Measurements from ENCODE around the gene OBI1. TPM values are rescaled to one million over a fixed set of nuclear protein-coding genes. Genes with fewer than 3 reads are reported as not detected.

The OBI1 gene
- total and polyA plus RNA-seq, 2 donors (not counting 1 experiment from before 2014, with no cell fraction given) = 10.2 to 11.4 TPM

GRCh38 chr13:78674638-78675037, 15.7 kb upstream of the OBI1 start:
- H3K79me2 ChIP-seq (ENCODE audit: control insufficient read depth, insufficient read depth, low read length) = no peaks in the 10 kb centered on the region
- H3K4me3 ChIP-seq (replicated peaks in 1 of 4; ENCODE audit: control extremely low read depth in 1 of 4, insufficient read depth in 1 of 4, low read depth in 3 of 4, low read length in 4 of 4) = no peak overlapping the region
- H3K4me1 ChIP-seq (ENCODE audit: control insufficient read depth, extremely low read depth, insufficient read depth, low read length) = no peaks in the 10 kb centered on the region
- TF ChIP-seq EZH2 (IDR thresholded peaks at IDR 0.05; ENCODE audit: low read length, missing control alignments) = no peak
- TF ChIP-seq CTCF (conservative IDR thresholded peaks at IDR 0.05 in 1 of 2, IDR thresholded peaks at IDR 0.05 in 1 of 2; ENCODE audit: low read depth in 1 of 2, low read length in 2 of 2) = no peak
- H3K9ac ChIP-seq (ENCODE audit: insufficient read depth, low read length) = no peak overlapping the region
- H2AFZ ChIP-seq (ENCODE audit: low read length) = no peak overlapping the region
- no peaks in the 10 kb centered on the region for H3K36me3 ChIP-seq (ENCODE audit: control insufficient read depth, insufficient read depth, low read length)
- no peaks in the 10 kb centered on the region for H4K20me1 ChIP-seq (ENCODE audit: control insufficient read depth, extremely low read depth, insufficient read depth, low read length)
- no peaks in the 10 kb centered on the region for H3K27me3 ChIP-seq (ENCODE audit: control insufficient read depth, insufficient read depth, low read length)
- no peaks in the 10 kb centered on the region for H3K9me3 ChIP-seq (ENCODE audit: control insufficient read depth, insufficient read depth, low read depth, low read length)
- DNase-seq (ENCODE audit: low read depth in 2 of 2) = no peak
- no peak overlapping the region for H3K4me2 ChIP-seq (ENCODE audit: extremely low read depth, insufficient read depth, low read length)
- no peak overlapping the region for H3K27ac ChIP-seq (ENCODE audit: insufficient read depth, low read length)

GRCh38 chr13:78662467-78662866, 3.5 kb upstream of the OBI1 start:
- H3K9me3 ChIP-seq (ENCODE audit: control insufficient read depth, insufficient read depth, low read depth, low read length) = no peaks in the 10 kb centered on the region
- no peak for DNase-seq (ENCODE audit: low read depth in 2 of 2)
- no peak overlapping the region for H3K4me3 ChIP-seq (replicated peaks in 1 of 4; ENCODE audit: control extremely low read depth in 1 of 4, insufficient read depth in 1 of 4, low read depth in 3 of 4, low read length in 4 of 4)

GRCh38 chr13:78660495-78660857, 1.5 kb upstream of the OBI1 start:
- H3K79me2 ChIP-seq (ENCODE audit: control insufficient read depth, insufficient read depth, low read length) = peaks cover 29% of the 10 kb centered on the region
- no peaks in the 10 kb centered on the region for H3K9me3 ChIP-seq (ENCODE audit: control insufficient read depth, insufficient read depth, low read depth, low read length)
- H3K4me1 ChIP-seq (ENCODE audit: control insufficient read depth, extremely low read depth, insufficient read depth, low read length) = no peaks in the 10 kb centered on the region
- no peak overlapping the region for H3K9ac ChIP-seq (ENCODE audit: insufficient read depth, low read length)
- H2AFZ ChIP-seq (ENCODE audit: low read length) = peak overlapping the region; percentile 88
- H3K36me3 ChIP-seq (ENCODE audit: control insufficient read depth, insufficient read depth, low read length) = no peaks in the 10 kb centered on the region
- TF ChIP-seq CTCF (conservative IDR thresholded peaks at IDR 0.05 in 1 of 2, IDR thresholded peaks at IDR 0.05 in 1 of 2; ENCODE audit: low read depth in 1 of 2, low read length in 2 of 2) = no peak
- TF ChIP-seq EZH2 (IDR thresholded peaks at IDR 0.05; ENCODE audit: low read length, missing control alignments) = no peak
- H4K20me1 ChIP-seq (ENCODE audit: control insufficient read depth, extremely low read depth, insufficient read depth, low read length) = no peaks in the 10 kb centered on the region
- peak overlapping the region; percentile 77 for H3K4me2 ChIP-seq (ENCODE audit: extremely low read depth, insufficient read depth, low read length)
- H3K4me3 ChIP-seq (replicated peaks in 1 of 4; ENCODE audit: control extremely low read depth in 1 of 4, insufficient read depth in 1 of 4, low read depth in 3 of 4, low read length in 4 of 4) = peak overlapping the region in 3 of 4 experiments; percentile 80 to 97 (median 94)
- no peak overlapping the region for H3K27ac ChIP-seq (ENCODE audit: insufficient read depth, low read length)
- DNase-seq (ENCODE audit: low read depth in 2 of 2) = no peak
- H3K27me3 ChIP-seq (ENCODE audit: control insufficient read depth, insufficient read depth, low read length) = no peaks in the 10 kb centered on the region

More at GRCh38 chr13:78662467-78662866, 3.5 kb upstream of the OBI1 start:
- TF ChIP-seq CTCF (conservative IDR thresholded peaks at IDR 0.05 in 1 of 2, IDR thresholded peaks at IDR 0.05 in 1 of 2; ENCODE audit: low read depth in 1 of 2, low read length in 2 of 2) (no peak), EZH2 (IDR thresholded peaks at IDR 0.05; ENCODE audit: low read length, missing control alignments) (no peak)
- Histone ChIP-seq H3K27me3 (ENCODE audit: control insufficient read depth, insufficient read depth, low read length) (no peaks in the 10 kb centered on the region), H3K9ac (ENCODE audit: insufficient read depth, low read length) (no peak overlapping the region), H3K27ac (ENCODE audit: insufficient read depth, low read length) (no peak overlapping the region), H2AFZ (ENCODE audit: low read length) (no peak overlapping the region), H3K36me3 (ENCODE audit: control insufficient read depth, insufficient read depth, low read length) (no peaks in the 10 kb centered on the region), H3K4me1 (ENCODE audit: control insufficient read depth, extremely low read depth, insufficient read depth, low read length) (no peaks in the 10 kb centered on the region), H3K79me2 (ENCODE audit: control insufficient read depth, insufficient read depth, low read length) (peaks cover 15% of the 10 kb centered on the region), H4K20me1 (ENCODE audit: control insufficient read depth, extremely low read depth, insufficient read depth, low read length) (no peaks in the 10 kb centered on the region), H3K4me2 (ENCODE audit: extremely low read depth, insufficient read depth, low read length) (no peak overlapping the region)
